Astrocyte of the spinal cord (primary cell): Measurements from ENCODE around the gene HINFP.

Experiments used
- DNase-seq: peaks from one replicate; pipeline ENCODE4 v3.0.0; 2011; ENCODE audit warnings: low read depth, low spot score
- H3K4me3 ChIP-seq: 2 replicates; pipeline ENCODE4 v1.5.1; 2011; ENCODE audit warnings: low read depth, mild to moderate bottlenecking, low read length, moderate library complexity
- CTCF ChIP-seq: IDR thresholded peaks from 2 replicates; pipeline ENCODE4 v1.5.1; 2012; ENCODE audit warnings: low read depth, mild to moderate bottlenecking, low read length, inconsistent platforms
- in situ Hi-C: cut with HindIII; loops from 2 replicates; pipeline ENCODE4 v1.10.0; 2017; ENCODE audit warnings: low sequenced_read_pairs

HINFP gene

GRCh38 chr11:119172513-119172912, 51.1 kb downstream of the HINFP start:
- no peak for TF ChIP-seq CTCF
- no peak overlapping the region for H3K4me3 ChIP-seq
- DNase-seq: no peak
- in situ Hi-C loops: no loop called here

- TF ChIP-seq CTCF: no peak
Measured at GRCh38 chr11:119173453-119173852, 52.1 kb downstream of the HINFP start.

GRCh38 chr11:119175493-119176077, 54.2 kb downstream of the HINFP start:
- peak; percentile 33 for DNase-seq
- no peak overlapping the region for H3K4me3 ChIP-seq
- TF ChIP-seq CTCF: no peak
- in situ Hi-C loops: no loop called here

More at GRCh38 chr11:119173453-119173852, 52.1 kb downstream of the HINFP start:
- in situ Hi-C loops: no loop called here
- H3K4me3 ChIP-seq: no peak overlapping the region
- DNase-seq: no peak

GRCh38 chr11:119178166-119178680, 56.8 kb downstream of the HINFP start:
- TF ChIP-seq CTCF: no peak
- in situ Hi-C loops: no loop called here
- no peak for DNase-seq
- no peak overlapping the region for H3K4me3 ChIP-seq

- no peak for DNase-seq
- TF ChIP-seq CTCF: no peak
Measured at GRCh38 chr11:119179342-119179741, 58.0 kb downstream of the HINFP start.

GRCh38 chr11:119179983-119180382, 58.6 kb downstream of the HINFP start:
- no peak overlapping the region for H3K4me3 ChIP-seq
- DNase-seq: no peak
- TF ChIP-seq CTCF: no peak
- in situ Hi-C loops: no loop called here

More at GRCh38 chr11:119179342-119179741, 58.0 kb downstream of the HINFP start:
- in situ Hi-C loops: no loop called here
- H3K4me3 ChIP-seq: no peak overlapping the region
